Stimulated activated CD8-positive, alpha-beta memory T cell treated with anti-CD3 and anti-CD28 coated beads, Interleukin-15, amount 100 ng/mL, for 48 hours (primary cell): ENCODE measurements around the gene TTC3.
A peak's percentile ranks its signal among the peaks of the same experiment; 100 is the strongest.
"Not testable (repeated sequence)": the region's sequence is repeated elsewhere in the genome, so short reads cannot be mapped to it uniquely, and the experiment has no call there.

ENCODE experiments used
- DNase-seq, 2 donors: peaks; one replicate each; pipeline ENCODE4 v3.0.0-alpha.2; 2020; ENCODE audit warnings: low read depth in 2 of 2

Gene TTC3

DNA sequence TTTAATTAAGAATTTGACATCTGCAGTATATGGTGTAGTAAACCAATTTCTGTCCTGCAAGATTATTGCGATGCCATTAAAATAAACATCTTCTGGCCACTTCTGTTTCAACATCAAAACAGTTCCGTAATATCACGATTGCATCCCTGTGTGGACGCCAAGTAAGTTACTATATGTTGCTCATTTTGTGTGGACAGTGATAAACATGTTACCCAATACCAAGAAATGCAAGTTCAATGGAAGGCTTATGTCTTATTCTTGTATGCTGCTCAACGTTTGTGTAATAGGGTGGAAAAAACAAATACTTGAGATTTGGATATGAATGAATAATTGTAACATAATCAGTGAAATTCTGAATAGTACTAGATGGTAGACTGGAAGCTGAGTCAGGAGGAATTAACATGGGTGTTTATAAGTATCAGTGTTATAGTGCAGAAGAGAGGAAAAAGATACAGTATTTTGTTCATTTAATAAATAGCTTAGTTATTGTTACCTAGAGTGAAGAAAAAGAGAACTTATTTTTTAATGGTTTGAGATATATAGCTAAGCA lies 15.2 kb downstream of the TTC3 start:
- DNase-seq: no peak

DNA sequence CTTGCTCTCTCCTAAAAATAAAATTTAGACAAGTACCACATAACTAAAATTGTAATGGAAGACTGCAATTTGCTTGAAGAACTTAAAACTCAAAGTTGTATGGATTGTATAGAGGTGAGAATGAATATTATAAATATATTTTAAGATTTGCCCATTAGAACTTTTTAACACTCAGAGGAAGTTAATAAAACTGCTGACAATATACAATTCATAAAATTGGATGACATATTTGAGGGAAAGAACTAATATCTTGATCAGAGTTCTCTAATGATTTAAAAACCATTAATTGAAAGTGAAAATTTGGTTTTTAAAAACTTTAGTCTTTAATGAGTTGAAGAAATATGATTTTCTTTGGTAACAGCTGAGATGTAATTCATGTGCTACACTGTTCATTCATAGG lies 20.9 kb downstream of the TTC3 start:
- DNase-seq: no peak

DNA sequence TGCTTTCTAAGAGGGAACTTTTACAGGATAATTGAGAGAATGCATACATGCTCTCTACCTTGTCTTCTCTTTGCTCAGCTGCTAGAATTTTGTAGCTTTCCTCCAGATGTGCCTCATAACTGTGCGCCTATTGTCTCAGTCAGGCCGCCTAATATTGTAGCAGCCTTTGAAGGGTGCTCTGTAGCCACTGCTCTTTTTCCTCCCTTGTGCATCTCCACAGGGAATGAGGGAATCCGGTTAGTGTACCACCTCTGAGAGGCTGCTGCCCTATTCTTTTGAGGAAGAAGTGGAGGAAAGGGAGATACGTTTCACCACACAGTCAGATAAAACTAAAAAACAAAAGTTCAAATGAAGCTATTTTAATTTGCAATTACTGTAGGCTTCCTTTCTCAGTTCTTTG lies 22.8 kb downstream of the TTC3 start:
- DNase-seq: no peak

DNA sequence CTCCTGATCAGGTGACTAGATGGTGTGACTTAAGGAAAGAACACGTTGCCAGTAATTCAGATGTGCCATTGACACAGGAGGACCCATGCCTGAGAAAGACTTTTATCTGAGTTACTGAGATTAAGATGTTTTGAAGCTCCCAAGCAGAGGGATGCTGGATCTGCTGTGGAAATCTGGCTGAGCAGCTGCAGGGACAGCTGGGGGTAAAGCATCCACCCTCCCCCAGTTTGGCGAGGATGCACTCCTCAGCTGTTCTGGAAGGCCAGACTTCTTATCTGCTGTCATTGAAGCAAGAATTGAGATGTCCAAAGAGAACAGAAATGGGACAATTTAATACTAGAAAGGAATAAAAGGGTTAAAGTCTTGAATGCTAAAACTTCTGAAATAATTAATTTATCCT lies 25.7 kb downstream of the TTC3 start:
- no peak for DNase-seq

DNA sequence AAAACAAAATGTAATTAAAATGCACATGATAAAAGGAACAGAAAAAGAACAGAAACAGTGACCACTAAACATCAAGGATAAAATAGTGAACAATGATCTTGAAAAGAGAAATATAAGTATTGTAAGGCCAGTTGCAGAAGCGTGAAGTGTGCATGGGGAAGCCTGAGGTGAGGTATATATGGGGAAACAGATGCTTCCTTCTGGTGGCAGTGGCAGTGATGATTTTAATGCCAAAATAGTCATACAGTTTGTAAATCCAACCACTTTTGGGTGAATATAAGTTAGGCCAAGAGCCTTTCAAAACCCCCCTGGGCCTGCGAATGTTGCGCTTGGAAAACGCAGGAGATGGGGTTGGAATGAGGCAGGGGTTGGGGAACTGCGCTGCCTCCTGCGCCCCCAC lies 27.3 kb downstream of the TTC3 start:
- no peak for DNase-seq

DNA sequence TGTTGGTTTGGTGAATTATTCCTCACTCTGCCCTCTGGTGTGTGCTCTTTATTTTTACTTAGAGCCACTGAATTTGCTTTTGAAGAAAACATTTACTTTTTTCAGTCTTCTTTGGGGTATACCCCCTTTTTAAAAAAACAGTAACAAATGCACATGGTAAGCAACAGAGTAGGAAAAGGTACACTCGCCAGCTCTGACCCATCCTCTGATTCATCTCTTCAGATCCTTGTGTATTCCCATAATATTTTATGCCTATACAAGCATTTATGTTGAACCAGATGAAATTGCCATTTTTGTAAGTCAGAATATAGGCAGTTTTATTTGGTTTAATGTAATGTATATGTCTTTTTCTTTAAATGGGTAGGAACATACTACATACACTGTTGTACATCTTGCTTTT lies 28.3 kb downstream of the TTC3 start:
- DNase-seq: no peak

DNA sequence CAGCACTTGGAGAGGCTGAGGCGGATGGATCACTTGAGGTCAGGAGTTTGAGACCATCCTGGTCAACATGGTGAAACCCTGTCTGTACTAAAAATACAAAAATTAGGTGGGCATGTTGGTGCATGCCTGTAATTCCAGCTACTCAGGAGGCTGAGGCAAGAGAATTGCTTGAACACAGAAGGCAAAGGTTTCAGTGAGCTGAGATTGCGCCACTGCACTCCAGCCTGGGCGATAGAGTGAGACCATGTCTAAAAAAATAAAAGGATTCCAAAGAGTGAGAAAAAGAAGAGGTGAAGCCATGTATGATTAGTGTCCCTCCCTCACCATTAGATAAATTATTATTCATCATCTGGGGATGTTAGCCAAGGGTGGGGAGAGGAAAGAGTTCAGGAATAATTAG lies 29.7 kb downstream of the TTC3 start:
- DNase-seq: not testable (repeated sequence)

DNA sequence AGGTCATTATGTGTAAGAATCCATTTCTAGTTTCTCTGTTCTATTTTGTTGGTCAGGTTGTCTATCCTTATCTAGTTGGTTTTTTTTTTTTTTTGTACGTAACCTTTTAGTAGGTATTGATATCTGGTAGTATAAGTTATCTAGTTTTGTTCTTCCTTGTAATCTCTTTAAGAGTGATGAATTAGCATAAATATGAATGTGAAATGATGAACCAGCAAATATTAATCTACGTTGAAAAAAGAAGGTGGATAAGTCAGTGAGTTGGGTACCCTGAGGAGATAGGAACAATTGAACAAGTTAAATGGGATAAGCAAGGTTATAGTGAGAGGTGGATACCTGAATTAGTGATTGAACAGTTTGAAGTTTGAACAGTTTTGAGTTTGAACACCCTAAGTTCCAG lies 33.9 kb downstream of the TTC3 start:
- no peak for DNase-seq

DNA sequence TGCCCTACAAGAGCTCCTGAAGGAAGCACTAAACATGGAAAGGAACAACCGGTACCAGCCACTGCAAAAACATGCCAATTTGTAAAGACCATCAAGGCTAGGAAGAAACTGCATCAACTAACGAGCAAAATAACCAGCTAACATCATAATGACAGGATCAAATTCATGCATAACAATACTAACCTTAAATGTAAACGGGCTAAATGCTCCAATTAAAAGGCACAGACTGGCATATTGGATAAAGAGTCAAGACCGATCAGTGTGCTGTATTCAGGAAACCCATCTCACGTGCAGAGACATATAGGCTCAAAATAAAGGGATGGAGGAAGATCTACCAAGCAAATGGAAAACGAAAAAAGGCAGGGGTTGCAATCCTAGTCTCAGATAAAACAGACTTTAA lies 38.0 kb downstream of the TTC3 start:
- not testable (repeated sequence) for DNase-seq

DNA sequence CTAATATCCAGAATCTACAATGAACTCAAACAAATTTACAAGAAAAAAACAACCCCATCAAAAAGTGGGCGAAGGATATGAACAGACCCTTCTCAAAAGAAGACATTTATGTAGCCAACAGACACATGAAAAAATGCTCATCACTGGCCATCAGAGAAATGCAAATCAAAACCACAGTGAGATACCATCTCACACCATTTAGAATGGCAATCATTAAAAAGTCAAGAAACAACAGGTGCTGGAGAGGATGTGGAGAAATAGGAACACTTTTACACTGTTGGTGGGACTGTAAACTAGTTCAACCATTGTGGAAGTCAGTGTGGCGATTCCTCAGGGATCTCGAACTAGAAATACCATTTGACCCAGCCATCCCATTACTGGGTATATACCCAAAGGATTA lies 41.2 kb downstream of the TTC3 start:
- DNase-seq: not testable (repeated sequence)

DNA sequence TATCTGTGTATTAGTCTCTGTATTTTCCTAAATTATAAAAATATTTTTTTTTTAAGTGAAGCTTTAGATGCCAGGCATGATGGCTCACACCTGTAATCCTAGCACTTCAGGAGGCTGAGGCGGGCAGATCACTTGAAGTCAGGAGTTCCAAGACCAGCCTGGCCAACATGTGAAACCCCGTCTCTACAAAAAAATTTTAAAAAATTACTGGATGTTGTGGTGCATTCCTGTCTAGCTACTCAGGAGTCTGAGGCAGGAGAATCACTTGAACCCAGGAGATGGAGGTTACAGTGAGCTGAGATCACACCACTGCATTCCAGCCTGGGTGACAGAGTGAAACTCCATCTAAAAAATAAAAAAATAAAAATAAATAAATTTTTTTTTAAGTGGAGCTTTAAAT lies 43.4 kb downstream of the TTC3 start:
- not testable (repeated sequence) for DNase-seq

DNA sequence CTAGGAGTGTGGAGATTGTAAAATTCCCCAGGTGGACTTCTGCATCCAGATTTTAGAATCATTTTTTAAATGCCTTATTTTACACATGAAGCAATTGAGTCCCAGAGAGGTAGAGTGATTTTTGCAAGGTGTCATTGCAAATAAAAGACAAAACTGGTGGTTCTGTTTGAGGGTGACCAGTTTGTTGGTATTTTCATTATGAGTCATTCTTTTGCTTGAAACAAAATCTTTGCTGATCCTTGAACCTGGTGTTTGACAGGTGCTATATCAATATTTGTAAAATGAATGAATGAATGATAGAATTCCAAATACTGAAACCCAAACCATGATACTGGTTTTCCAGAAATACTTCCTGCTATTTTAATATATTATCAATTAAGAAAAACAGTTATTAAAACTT lies 44.1 kb downstream of the TTC3 start:
- DNase-seq: no peak

DNA sequence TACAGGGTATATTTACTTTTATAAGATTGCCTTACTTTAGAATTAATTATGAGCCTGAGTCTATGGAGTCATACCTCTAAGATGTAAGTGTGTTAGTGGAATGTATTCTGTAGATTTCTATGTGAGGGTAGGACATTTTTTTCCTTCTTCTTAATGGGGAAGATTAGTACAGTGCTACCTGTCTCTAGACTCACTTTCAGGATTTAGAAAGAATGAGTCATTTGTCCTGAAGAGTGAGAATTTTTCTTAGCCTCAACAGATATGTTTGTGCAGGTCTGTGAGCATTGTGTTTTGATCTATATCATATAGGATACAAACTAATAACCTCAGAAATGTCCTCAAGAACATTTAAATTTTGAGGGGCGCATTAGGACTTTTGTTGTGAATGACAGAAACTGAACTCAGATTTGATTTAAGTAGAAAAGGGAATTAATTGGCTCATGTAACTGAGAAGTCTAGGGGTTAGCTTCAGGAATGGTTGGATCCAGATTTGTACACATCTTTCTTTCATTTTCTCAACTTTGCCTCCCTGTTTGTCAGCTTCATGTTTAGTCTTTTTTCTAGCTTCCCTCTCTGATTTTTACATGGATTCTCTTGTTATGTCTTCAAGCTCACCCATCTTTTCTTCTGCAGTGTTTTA lies 45.3 kb downstream of the TTC3 start:
- no peak for DNase-seq

DNA sequence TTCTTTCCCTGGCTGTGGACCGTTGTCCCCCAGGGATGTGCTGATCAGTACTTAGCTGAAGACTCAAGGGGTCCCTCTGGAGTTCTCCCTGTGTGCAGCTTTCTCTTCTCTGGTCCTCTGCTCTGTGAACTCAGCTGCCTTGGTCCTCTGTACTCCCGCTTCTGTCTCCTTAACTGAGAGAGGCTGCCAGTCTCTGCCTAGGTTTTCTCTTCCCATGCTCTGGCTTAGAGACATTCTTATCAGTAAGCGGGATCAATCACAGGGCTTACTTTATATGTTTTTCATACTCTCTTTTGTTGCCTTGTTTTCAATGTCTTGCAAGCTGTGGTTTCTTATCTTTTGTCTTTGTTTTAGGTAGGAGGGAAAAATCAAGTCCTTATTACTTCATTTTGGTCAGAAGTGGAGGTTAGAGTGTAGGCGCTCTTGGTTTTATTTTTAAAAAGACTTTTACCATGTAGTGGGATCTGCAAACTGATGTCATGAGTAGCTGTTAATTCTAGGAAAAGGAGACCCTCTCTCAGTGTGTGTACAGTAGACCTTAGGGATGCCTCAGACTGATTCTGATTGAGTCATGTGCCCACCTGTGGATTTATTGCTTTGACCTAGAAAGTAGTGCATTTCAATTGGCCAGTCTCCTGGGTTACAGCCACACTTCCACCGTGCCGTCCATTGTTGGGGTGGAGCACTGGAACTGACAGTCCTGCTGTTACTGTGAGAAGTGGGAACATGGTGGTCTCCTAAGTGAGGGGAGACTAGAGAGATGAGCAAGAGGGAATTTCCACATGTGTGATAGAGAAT lies 46.6 kb downstream of the TTC3 start:
- peak; percentile 5 to 22 for DNase-seq

DNA sequence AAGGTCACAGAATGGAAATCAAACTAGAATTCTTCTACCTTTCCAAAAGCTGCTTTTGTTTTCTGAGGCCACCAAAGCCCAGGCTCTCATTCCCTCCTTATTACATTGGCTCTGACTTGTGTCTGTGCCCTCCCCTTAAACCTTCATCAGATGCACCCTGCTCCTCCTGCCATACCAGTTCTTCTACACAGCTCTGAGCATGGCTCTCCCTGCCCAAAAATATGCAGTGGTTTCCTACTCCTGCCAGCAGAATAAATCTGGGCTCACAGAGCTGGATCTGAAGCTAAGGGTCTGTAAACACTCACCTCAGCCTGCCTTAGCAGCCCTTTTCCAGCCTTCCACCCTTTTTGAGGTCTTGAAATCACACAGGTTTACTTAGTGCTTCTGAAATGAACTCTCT lies 55.0 kb downstream of the TTC3 start:
- DNase-seq: no peak

DNA sequence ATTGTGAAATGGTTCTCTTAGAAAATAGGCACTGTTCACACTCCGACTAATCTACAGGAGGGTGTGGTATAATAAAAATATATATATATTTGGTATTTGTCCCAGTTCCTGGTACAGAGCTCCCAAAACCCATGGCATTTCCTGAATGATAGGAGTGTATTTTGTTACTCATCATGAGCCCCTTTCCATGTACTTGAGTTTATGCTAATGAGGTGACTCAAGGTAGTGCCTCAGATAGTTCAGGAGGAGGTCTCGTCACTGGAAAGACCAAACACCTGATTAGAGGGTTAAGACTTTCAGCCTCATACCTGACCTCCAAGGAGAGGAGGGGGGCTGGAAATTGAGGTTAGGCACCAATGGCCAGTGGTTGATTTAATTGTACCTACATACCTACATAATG lies 57.9 kb downstream of the TTC3 start:
- DNase-seq: no peak

DNA sequence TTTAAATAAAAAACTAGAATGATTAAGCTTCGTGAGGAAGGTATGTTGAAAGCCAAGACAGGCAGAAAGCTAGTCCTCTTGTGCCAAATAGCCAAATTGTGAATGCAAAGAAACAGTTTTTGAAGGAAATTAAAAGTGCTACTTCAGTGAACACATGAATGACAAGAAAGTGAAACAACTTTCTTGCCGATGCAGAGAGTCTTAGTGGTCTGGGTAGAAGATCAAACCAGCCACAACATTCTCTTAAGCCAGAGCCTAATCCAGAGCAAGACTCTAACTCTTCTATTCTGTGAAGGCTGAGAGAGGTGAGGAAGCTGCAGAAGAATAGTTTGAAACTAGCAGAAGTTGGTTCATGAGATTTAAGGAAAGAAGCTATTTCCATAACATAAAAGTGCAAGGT lies 63.2 kb downstream of the TTC3 start:
- DNase-seq: no peak

DNA sequence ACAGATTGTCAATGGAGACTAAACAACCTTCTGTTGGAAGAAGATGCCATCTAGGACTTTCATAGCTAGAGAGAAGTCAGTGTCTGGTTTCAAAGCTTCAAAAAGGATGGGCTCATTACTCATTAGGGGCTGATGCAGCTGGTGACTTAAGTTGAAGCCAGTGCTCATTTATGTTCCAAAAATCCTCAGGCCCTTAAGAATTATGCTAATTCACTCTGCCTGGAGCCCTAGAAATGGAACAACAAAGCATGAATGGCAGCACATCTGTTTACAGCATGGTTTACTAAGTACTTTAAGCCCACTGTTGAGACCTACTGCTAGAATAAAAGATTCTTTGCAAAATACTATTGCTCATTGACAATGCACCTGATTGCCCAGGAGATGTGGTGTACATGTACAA lies 63.7 kb downstream of the TTC3 start:
- no peak for DNase-seq

DNA sequence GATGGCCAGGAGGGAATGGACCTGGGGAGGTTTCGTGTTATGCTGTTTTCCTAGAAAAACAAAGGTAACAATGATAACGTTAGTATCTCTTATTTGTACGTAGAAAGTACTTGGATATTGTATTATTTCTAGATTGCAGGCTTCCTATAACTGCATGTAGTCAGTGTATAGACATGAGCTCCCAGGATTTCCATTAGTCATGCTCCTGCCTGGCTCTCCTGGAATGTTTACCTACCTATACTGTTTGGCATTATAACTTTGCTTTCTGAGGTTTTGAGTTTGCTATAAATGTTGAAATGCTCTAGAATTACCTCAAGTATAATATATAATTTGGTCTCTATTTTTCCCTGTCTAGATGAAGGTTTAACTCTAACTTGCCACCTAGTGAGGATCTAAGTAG lies 66.1 kb downstream of the TTC3 start:
- DNase-seq: no peak

DNA sequence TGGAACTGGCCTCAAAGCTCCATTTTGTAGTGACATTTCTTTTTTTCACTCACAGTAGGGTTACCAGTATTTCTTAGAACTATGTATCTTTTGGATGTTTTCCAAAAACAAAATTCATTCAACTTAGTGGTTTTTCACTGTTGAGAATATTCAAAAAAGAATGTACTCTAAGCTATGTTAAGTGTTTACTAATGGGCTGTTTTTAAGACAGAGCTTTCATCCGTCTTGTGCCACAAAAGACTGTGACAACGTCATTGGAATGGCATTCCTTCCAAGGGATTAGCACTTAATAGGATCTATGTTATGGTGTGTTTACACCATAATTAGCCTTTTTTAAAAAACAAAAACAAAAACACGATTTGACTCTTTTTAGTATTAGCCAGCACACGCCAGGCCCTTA lies 66.8 kb downstream of the TTC3 start:
- no peak for DNase-seq

DNA sequence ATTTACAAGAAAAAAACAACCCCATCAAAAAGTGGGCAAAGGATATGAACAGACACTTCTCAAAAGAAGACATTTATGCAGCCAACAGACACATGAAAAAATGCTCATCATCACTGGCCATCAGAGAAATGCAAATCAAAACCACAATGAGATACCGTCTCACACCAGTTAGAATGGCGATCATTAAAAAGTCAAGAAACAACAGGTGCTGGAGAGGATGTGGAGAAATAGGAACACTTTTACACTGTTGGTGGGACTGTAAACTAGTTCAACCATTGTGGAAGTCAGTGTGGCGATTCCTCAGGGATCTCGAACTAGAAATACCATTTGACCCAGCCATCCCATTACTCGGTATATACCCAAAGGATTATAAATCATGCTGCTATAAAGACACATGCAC lies 70.3 kb downstream of the TTC3 start:
- not testable (repeated sequence) for DNase-seq

DNA sequence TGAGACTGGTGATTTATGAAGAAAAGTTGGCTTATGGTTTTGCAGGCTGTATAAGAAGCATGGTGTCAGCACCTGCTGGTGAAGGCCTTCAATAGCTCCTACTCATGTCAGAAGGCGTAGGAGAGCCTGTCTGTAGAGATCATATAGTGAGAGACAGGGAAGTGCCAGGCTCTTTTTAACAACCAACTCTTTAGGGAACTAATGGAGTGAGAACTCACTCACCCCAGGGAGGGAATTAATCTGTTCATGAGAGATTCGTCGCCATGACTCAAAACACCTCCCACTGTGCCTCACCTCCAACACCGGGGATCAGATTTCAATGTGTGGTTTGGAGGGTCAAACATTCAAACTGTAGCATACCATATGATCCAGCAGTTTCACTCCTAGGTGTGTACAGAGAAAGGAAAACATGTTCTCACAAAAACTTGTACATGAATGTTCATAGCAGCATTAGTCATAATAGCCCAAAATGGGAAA lies 72.6 kb downstream of the TTC3 start:
- DNase-seq: no peak
